Hair follicle dermal papilla cell (primary cell): ENCODE data around the gene TENT5A. TPM values are rescaled to one million over a fixed set of nuclear protein-coding genes. Genes with fewer than 3 reads are reported as not detected.

ENCODE experiments used
- small RNA-seq: library from RNA; depleted of rRNA; stranded (forward); fragments of <200 nt; gene quantifications from one replicate; pipeline ENCODE3, GENCODE V24; 2012
- total RNA-seq: library from RNA; depleted of rRNA; stranded (reverse); fragments of >200 nt; gene quantifications from 2 replicates; pipeline ENCODE4 v1.2.3, GENCODE V29; 2012

The TENT5A gene
- total RNA-seq, result 50.0 and 61.7 TPM in 2 replicates

DNA sequence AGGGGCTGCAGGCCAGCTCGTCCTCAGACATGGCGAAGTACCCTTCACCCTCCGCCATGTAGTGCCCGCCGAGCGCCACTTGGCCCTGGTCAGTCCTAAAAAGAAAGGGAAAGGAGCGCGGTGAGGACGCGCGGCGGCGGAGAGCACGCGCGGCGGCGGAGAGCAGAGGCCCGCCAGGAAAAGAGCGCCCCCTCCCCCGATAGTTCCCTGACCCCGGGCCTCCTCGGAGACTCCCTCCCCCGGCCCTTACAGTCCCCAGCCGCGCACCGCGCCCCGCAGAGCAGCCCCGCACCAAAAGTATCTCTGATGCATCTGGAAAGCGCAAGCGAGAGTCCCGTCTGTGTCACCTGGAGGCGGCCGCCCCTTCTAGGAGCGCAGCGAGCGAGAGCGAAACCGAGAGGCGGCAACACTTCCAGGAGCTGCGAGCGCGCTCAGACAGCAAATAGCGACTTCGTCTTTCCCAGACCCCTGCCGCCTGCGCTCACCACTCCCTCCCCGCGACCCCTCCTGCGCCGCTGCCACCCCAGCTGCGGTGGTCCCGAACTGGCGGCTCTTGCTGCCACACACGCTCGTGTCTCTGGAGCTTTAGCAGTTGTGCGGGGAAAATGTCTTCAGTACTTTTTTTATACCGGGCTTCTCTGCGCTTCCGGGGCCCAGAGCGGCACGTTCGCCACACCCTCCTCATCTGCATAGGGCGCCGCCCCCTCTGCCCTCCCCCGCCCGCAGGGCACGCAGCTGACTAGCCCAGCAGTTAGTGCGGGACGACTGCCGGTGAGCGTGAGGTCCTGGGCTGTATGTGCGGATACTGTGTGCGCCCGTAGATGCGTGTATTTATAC lies at the start of gene TENT5A:
TSS of gene TENT5A (minus strand) at position 598 of the 837 bp plus-strand sequence. CDS start at position 58, 540 bp downstream.

Small RNA genes lying within 50 kb of the gene (small RNA-seq; reads per million reads assigned to genes)
- gene AL078599.1, result not detected
- not detected for gene RF00156
